Natural killer cell (primary cell): Measurements from ENCODE around the gene TAAR1. TPM values are rescaled to one million over a fixed set of nuclear protein-coding genes. Genes with fewer than 3 reads are reported as not detected.

ENCODE experiments used
- ATAC-seq, 3 donors: fragments of 150-1000 bp in 2 of 3; fragments of 200-7000 bp in 1 of 3; cut with Tn5 transposase; 1 replicate in 1 of 3; 2 replicates in 2 of 3; pipeline ENCODE4 v1.10.0; 2021; ENCODE audit warnings: mild to moderate bottlenecking in 2 of 3, moderate library complexity in 2 of 3
- DNase-seq, 2 donors: peaks; one replicate each; pipeline versions ENCODE4 v3.0.0 to v3.0.0-alpha.2; 2013 to 2021; ENCODE audit warnings: mixed read lengths in 1 of 2
- H3K27ac ChIP-seq: one replicate; pipeline ENCODE4 v1.5.1; 2013; ENCODE audit warnings: mild to moderate bottlenecking, low read length
- H3K27me3 ChIP-seq: one replicate; pipeline ENCODE4 v1.6.1; 2013; ENCODE audit warnings: low read length; ENCODE audit not compliant: control insufficient read depth, insufficient read depth
- H3K36me3 ChIP-seq: one replicate; pipeline ENCODE4 v1.6.1; 2013; ENCODE audit warnings: low read length; ENCODE audit not compliant: control insufficient read depth, insufficient read depth
- H3K4me1 ChIP-seq: one replicate; pipeline ENCODE4 v1.6.1; 2013; ENCODE audit warnings: low read length; ENCODE audit not compliant: control insufficient read depth, insufficient read depth
- H3K4me3 ChIP-seq: one replicate; pipeline ENCODE4 v1.5.1; 2013; ENCODE audit warnings: low read length
- H3K9me3 ChIP-seq: one replicate; pipeline ENCODE4 v1.6.1; 2013; ENCODE audit warnings: low read length; ENCODE audit not compliant: control insufficient read depth, insufficient read depth
- H3K27ac Mint-ChIP-seq, 2 donors: one replicate each; pipeline ENCODE4 v1.8.0; 2022; ENCODE audit warnings: mild to moderate bottlenecking in 2 of 2, mixed read lengths in 2 of 2, moderate library complexity in 1 of 2
- H3K27me3 Mint-ChIP-seq, 2 donors: one replicate each; pipeline ENCODE4 v1.8.0; 2022; ENCODE audit warnings: low read depth in 2 of 2, mixed read lengths in 2 of 2
- H3K36me3 Mint-ChIP-seq: one replicate; pipeline ENCODE4 v1.8.0; 2022; ENCODE audit warnings: mixed read lengths
- H3K4me1 Mint-ChIP-seq, 2 donors: one replicate each; pipeline ENCODE4 v1.8.0; 2022; ENCODE audit warnings: mixed read lengths in 2 of 2
- H3K4me3 Mint-ChIP-seq: one replicate; pipeline ENCODE4 v1.8.0; 2022; ENCODE audit warnings: mild to moderate bottlenecking, moderate library complexity, mixed read lengths
- H3K9me3 Mint-ChIP-seq, 2 donors: one replicate each; pipeline ENCODE4 v1.8.0; 2022; ENCODE audit warnings: mixed read lengths in 2 of 2
- CTCF ChIP-seq: fragments of 200-600 bp; IDR thresholded peaks from one replicate; pipeline ENCODE4 v1.8.0; 2022; ENCODE audit warnings: antibody characterized with exemption
- WGBS: methylation state at CpG from one replicate; pipeline ENCODE4 v1.1.7; 2013; ENCODE audit warnings: missing lambda C conversion rate; ENCODE audit not compliant: insufficient coverage; 5-methylcytosine and 5-hydroxymethylcytosine counted together
- intact Hi-C: fragments of 100-400 bp; cut with micrococcal nuclease; formaldehyde crosslinking; loops from one replicate; pipeline ENCODE4 v1.14.2; 2022
- total RNA-seq, 4 donors: library from RNA; stranded (reverse); fragments of 120-200 nt in 1 of 4; gene quantifications; one replicate each; pipeline versions ENCODE4 v1.2.3 to v1.2.4, GENCODE V29; 2013 to 2022

Gene TAAR1
- total RNA-seq, 3 donors from 2014 or later (not counting 1 experiment from before 2014, with no cell fraction given) = not detected

- DNase-seq = peak in 1 of 2 donors; percentile 46
Observed at GRCh38 chr6:132669690-132670291, 10.8 kb upstream of the TAAR1 start.

GRCh38 chr6:132666118-132666517 is 7.1 kb upstream of the TAAR1 start:
- peaks cover 4 to 5% of the 10 kb centered on the region in 2 donors for H3K4me1 Mint-ChIP-seq
- H3K9me3 ChIP-seq = no peaks in the 10 kb centered on the region
- DNase-seq = no peak
- no peak overlapping the region for H3K4me3 ChIP-seq
- peaks cover 0 to 3% of the 10 kb centered on the region in 2 donors for H3K27me3 Mint-ChIP-seq
- no peaks in the 10 kb centered on the region for H3K27me3 ChIP-seq
- no peaks in the 10 kb centered on the region for H3K36me3 Mint-ChIP-seq
- 98% methylated on average over 4 of the region's 4 CpGs for WGBS
- H3K4me1 ChIP-seq = peaks cover 3% of the 10 kb centered on the region
- H3K36me3 ChIP-seq = no peaks in the 10 kb centered on the region
- no peak for TF ChIP-seq CTCF
- intact Hi-C loops = loop anchor here (10.0 kb wide), 1 partner anchor 129 kb away; the partner anchor contains the start of gene SLC18B1
- no peak for ATAC-seq
- no peak overlapping the region for H3K27ac ChIP-seq
- H3K27ac Mint-ChIP-seq = no peak overlapping the region
- H3K4me3 Mint-ChIP-seq = no peak overlapping the region
- no peaks in the 10 kb centered on the region for H3K9me3 Mint-ChIP-seq

More at GRCh38 chr6:132669690-132670291, 10.8 kb upstream of the TAAR1 start:
- H3K4me3 Mint-ChIP-seq = peak overlapping the region; percentile 17
- ATAC-seq = peak; percentile 47 to 59 (median 50)
- peak; percentile 66 for TF ChIP-seq CTCF
- Histone ChIP-seq H3K4me1 (peaks cover 10% of the 10 kb centered on the region), H3K9me3 (no peaks in the 10 kb centered on the region), H3K27me3 (no peaks in the 10 kb centered on the region), H3K36me3 (no peaks in the 10 kb centered on the region), H3K4me3 (no peak overlapping the region), H3K27ac (no peak overlapping the region)
- 2% methylated on average over 3 of the region's 4 CpGs for WGBS
- H3K9me3 Mint-ChIP-seq = no peaks in the 10 kb centered on the region
- H3K4me1 Mint-ChIP-seq = peaks cover 12 to 17% of the 10 kb centered on the region in 2 donors
- no peak overlapping the region for H3K27ac Mint-ChIP-seq
- intact Hi-C loops = loop anchor here (1.0 to 10.0 kb wide), 2 partner anchors 99 to 125 kb away; partner anchors contain the start of gene SLC18B1
- peaks cover 0 to 3% of the 10 kb centered on the region in 2 donors for H3K27me3 Mint-ChIP-seq
- no peaks in the 10 kb centered on the region for H3K36me3 Mint-ChIP-seq

GRCh38 chr6:132664309-132665034 is 5.5 kb upstream of the TAAR1 start:
- H3K9me3 Mint-ChIP-seq = no peaks in the 10 kb centered on the region

More at GRCh38 chr6:132664309-132665034, 5.5 kb upstream of the TAAR1 start:
- Mint-ChIP-seq H3K4me1 (no peaks in the 10 kb centered on the region), H3K27ac (no peak overlapping the region), H3K27me3 (no peaks in the 10 kb centered on the region), H3K36me3 (no peaks in the 10 kb centered on the region), H3K4me3 (no peak overlapping the region)
- H3K27me3 ChIP-seq = no peaks in the 10 kb centered on the region
- ATAC-seq (no peak), DNase-seq (no peak)
- no peak overlapping the region for H3K27ac ChIP-seq
- H3K36me3 ChIP-seq = no peaks in the 10 kb centered on the region
- H3K4me1 ChIP-seq = no peaks in the 10 kb centered on the region
- H3K4me3 ChIP-seq = no peak overlapping the region
- no peak for TF ChIP-seq CTCF
- WGBS = 96% methylated on average over 1 of the region's 1 CpG
- no peaks in the 10 kb centered on the region for H3K9me3 ChIP-seq
- intact Hi-C loops = loop anchor here (10.0 kb wide), 1 partner anchor 130 kb away; the partner anchor contains the start of gene SLC18B1
